ENCODE data around the gene SH3GLB2.
"Not testable (repeated sequence)": the region's sequence is repeated elsewhere in the genome, so short reads cannot be mapped to it uniquely, and the experiment has no call there.

Gene SH3GLB2

GRCh38 chr9:128983536-128983935, 44.6 kb downstream of the SH3GLB2 start:
- Histone ChIP-seq H3K36me3 (peaks cover 100% of the 10 kb centered on the region in 11 experiments), H3K4me1 (no peaks in the 10 kb centered on the region), H3K4me2 (no peak overlapping the region), H3K27ac (no peak overlapping the region), H3K4me3 (no peak overlapping the region), H3K9ac (no peak overlapping the region), H3K27me3 (no peaks in the 10 kb centered on the region), H4K20me1 (peaks cover 0 to 8% (median 0%) of the 10 kb centered on the region in 11 experiments; a peak in 2 of 22 replicates), H3K9me3 (replicated peaks in 1 of 11) (no peaks in the 10 kb centered on the region)
- no peak for TF ChIP-seq Cebpa-rat (IDR thresholded peaks at IDR 0.05)

- no peaks in the 10 kb centered on the region for H3K4me1 ChIP-seq
- H3K27me3 ChIP-seq = no peaks in the 10 kb centered on the region
- no peak overlapping the region for H3K4me3 ChIP-seq
- H3K9ac ChIP-seq = no peak overlapping the region
- H4K20me1 ChIP-seq = peaks cover 0 to 5% (median 0%) of the 10 kb centered on the region in 11 experiments; a peak in 1 of 22 replicates
- H3K36me3 ChIP-seq = peaks cover 97 to 100% (median 100%) of the 10 kb centered on the region in 11 experiments
- H3K27ac ChIP-seq = no peak overlapping the region
- no peaks in the 10 kb centered on the region for H3K9me3 ChIP-seq (replicated peaks in 1 of 11)
- no peak for TF ChIP-seq Cebpa-rat (IDR thresholded peaks at IDR 0.05)
- no peak overlapping the region for H3K4me2 ChIP-seq
Observed at GRCh38 chr9:128979111-128979510, 49.0 kb downstream of the SH3GLB2 start.

- peaks cover 99 to 100% (median 100%) of the 10 kb centered on the region in 11 experiments for H3K36me3 ChIP-seq
- H3K4me2 ChIP-seq = no peak overlapping the region
- no peak overlapping the region for H3K27ac ChIP-seq
Observed at GRCh38 chr9:128972956-128973355, 55.2 kb downstream of the SH3GLB2 start.

GRCh38 chr9:128969491-128969890, 58.6 kb downstream of the SH3GLB2 start:
- no peak for TF ChIP-seq Cebpa-rat (IDR thresholded peaks at IDR 0.05)
- Histone ChIP-seq H3K27ac (no peak overlapping the region), H3K4me3 (no peak overlapping the region), H3K4me1 (no peaks in the 10 kb centered on the region), H3K9ac (no peak overlapping the region), H3K9me3 (replicated peaks in 1 of 11) (no peaks in the 10 kb centered on the region), H3K27me3 (no peaks in the 10 kb centered on the region), H3K4me2 (no peak overlapping the region), H4K20me1 (peaks cover 0 to 20% (median 0%) of the 10 kb centered on the region in 11 experiments; a peak in 4 of 22 replicates), H3K36me3 (peaks cover 87 to 100% (median 98%) of the 10 kb centered on the region in 11 experiments)

More at GRCh38 chr9:128972956-128973355, 55.2 kb downstream of the SH3GLB2 start:
- Histone ChIP-seq H3K9ac (no peak overlapping the region), H4K20me1 (peaks cover 0 to 18% (median 0%) of the 10 kb centered on the region in 11 experiments; a peak in 3 of 22 replicates), H3K27me3 (no peaks in the 10 kb centered on the region), H3K4me3 (no peak overlapping the region), H3K9me3 (replicated peaks in 1 of 11) (no peaks in the 10 kb centered on the region), H3K4me1 (no peaks in the 10 kb centered on the region)
- TF ChIP-seq Cebpa-rat (IDR thresholded peaks at IDR 0.05) = no peak

- not testable (repeated sequence) for H3K9me3 ChIP-seq (replicated peaks in 1 of 11); H3K4me2 ChIP-seq; H3K4me3 ChIP-seq; H3K4me1 ChIP-seq; H3K27me3 ChIP-seq; H3K27ac ChIP-seq; H3K9ac ChIP-seq
- Histone ChIP-seq H3K36me3 (peaks cover 79 to 100% (median 97%) of the 10 kb centered on the region in 11 experiments), H4K20me1 (peaks cover 0 to 19% (median 0%) of the 10 kb centered on the region in 11 experiments; a peak in 4 of 22 replicates)
Observed at GRCh38 chr9:128961403-128961802, 66.7 kb downstream of the SH3GLB2 start.

Measured in BLaER1 treated with 17β-estradiol and CSF1 and Interleukin-3, amounts not matched to agents 10 nM and 100 nM (cell line).